ENCODE measurements around the gene CDH20. TPM values are rescaled to one million over a fixed set of nuclear protein-coding genes. Genes with fewer than 3 reads are reported as not detected.

The CDH20 gene
- total RNA-seq, 1 experiment from 2014 or later = not detected

GRCh38 chr18:61583548-61583947 lies 250.3 kb downstream of the CDH20 start (continued):
- no peak for TF ChIP-seq ZBTB33 (IDR thresholded peaks at IDR 0.05; ENCODE audit: extremely low read depth, insufficient replicate concordance, low read length)
- no peak for TF ChIP-seq CEBPB (IDR thresholded peaks at IDR 0.05; ENCODE audit: low read depth)
- TF ChIP-seq MAX (IDR thresholded peaks at IDR 0.05) = no peak
- no peak for TF ChIP-seq CBX3 (IDR thresholded peaks at IDR 0.05; ENCODE audit: low read depth)

GRCh38 chr18:61587865-61588264 lies 254.6 kb downstream of the CDH20 start:
- DNase-seq (ENCODE audit: low read depth, low spot score) = no peak
- H3K9me2 ChIP-seq (ENCODE audit: insufficient read depth) = no peaks in the 10 kb centered on the region
- no peak overlapping the region for H3K4me2 ChIP-seq (ENCODE audit: low read length)
- ChIA-PET CTCF (no interaction called here), POLR2A (no interaction called here), RAD21 (ENCODE audit: low non-redundant PET in 1 of 2, low total read pairs in 2 of 2, uncharacterized antibody in 2 of 2, unreplicated experiment in 2 of 2) (no interaction called here)
- no TSS peak for BruUV-seq (replicated peaks)
- H4K20me1 ChIP-seq (ENCODE audit: insufficient read depth) = no peaks in the 10 kb centered on the region
- no peak overlapping the region for H3K9ac ChIP-seq (ENCODE audit: low read length)
- H2AFZ ChIP-seq (ENCODE audit: low read depth, low read length, poor library complexity, severe bottlenecking) = no peak overlapping the region
- ATAC-seq = no peak
- H3K9me3 ChIP-seq (ENCODE audit: control insufficient read depth in 1 of 2, insufficient read depth in 1 of 2, low read depth in 1 of 2, low read length in 2 of 2) = no peaks in the 10 kb centered on the region
- no peaks in the 10 kb centered on the region for H3K27me3 ChIP-seq (ENCODE audit: insufficient read depth, low read length)
- H3K79me2 ChIP-seq (ENCODE audit: insufficient read depth, low read length) = no peaks in the 10 kb centered on the region
- no peak overlapping the region for H3K4me3 ChIP-seq (replicated peaks in 1 of 2; ENCODE audit: low read depth in 1 of 2, low read length in 2 of 2)
- no peaks in the 10 kb centered on the region for H3K4me1 ChIP-seq (ENCODE audit: control insufficient read depth in 1 of 2, insufficient read depth in 2 of 2, low read length in 2 of 2)
- no peak overlapping the region for H3K27ac ChIP-seq (ENCODE audit: low read depth, low read length)
- no peaks in the 10 kb centered on the region for H3K36me3 ChIP-seq (ENCODE audit: control insufficient read depth in 1 of 2, insufficient read depth in 2 of 2, low read length in 2 of 2)
- intact Hi-C loops (cut with micrococcal nuclease) = no loop called here
- TF ChIP-seq RAD21 (IDR thresholded peaks at IDR 0.05; ENCODE audit: low read depth) (no peak), MAX (IDR thresholded peaks at IDR 0.05) (no peak), ZNF274 (IDR thresholded peaks at IDR 0.05; ENCODE audit: low read depth, low read length) (no peak), POLR2A (IDR thresholded peaks at IDR 0.05; ENCODE audit: borderline replicate concordance, extremely low read depth, insufficient read depth, insufficient read length) (no peak), SRF (IDR thresholded peaks at IDR 0.05; ENCODE audit: low read depth) (no peak), CBX3 (IDR thresholded peaks at IDR 0.05; ENCODE audit: low read depth) (no peak), EZH2phosphoT487 (IDR thresholded peaks at IDR 0.05; ENCODE audit: borderline replicate concordance) (no peak), CEBPB (IDR thresholded peaks at IDR 0.05; ENCODE audit: low read depth) (no peak), SIN3A (IDR thresholded peaks at IDR 0.05; ENCODE audit: low read depth) (no peak), POLR2AphosphoS5 (IDR thresholded peaks at IDR 0.05; ENCODE audit: low read depth, low read length) (no peak), CTCF (IDR thresholded peaks at IDR 0.05 in 2 of 3, conservative IDR thresholded peaks at IDR 0.05 in 1 of 3; ENCODE audit: borderline replicate concordance in 1 of 3, insufficient read depth in 1 of 3, low read depth in 2 of 3, low read length in 2 of 3) (no peak), TCF7L2 (IDR thresholded peaks at IDR 0.05; ENCODE audit: borderline replicate concordance, extremely low read depth, insufficient read depth, insufficient read length) (no peak), EZH2 (IDR thresholded peaks at IDR 0.05) (no peak), REST (IDR thresholded peaks at IDR 0.05; ENCODE audit: low read depth) (no peak), ZFX (IDR thresholded peaks at IDR 0.05) (no peak)
